Stimulated activated CD8-positive, alpha-beta memory T cell treated with anti-CD3 and anti-CD28 coated beads, Interleukin-12 subunit alpha, Interleukin-12 subunit beta, amount 100 ng/mL, for 24 hours (primary cell): Measurements from ENCODE around the gene INCA1.

Source experiments
- DNase-seq: peaks from one replicate; pipeline ENCODE4 v3.0.0-alpha.2; 2020; ENCODE audit errors: extremely low read depth

Gene INCA1

DNA sequence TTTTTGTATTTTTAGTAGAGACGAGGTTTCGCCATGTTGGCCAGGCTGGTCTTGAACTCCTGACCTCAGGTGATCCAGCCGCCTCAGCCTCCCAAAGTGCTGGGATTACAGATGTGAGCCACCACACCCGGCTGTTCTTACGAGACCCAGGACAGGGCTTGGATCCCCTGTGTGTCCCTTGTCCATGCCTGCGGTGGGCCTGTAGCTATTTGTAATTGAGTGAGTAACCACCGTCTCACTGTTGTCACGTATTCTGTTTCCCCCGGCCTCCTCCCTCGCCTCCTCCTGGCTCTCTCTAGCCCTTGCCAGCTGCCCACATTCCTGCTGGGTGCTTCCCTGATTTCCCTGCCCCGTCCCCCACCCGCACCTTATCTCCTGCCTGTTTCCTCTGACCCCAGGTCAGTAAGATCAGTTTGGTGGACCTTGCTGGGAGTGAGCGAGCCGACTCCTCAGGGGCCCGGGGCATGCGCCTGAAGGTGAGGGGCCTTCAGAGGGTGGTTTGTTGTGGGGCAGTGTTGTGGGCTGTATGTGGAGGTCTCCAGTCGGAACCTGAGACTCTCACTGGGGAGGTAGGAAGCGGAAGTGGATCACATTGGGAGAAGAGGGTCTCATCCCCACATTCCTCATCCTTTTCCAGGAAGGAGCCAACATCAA, 6.0 kb upstream of the INCA1 start:
- no peak for DNase-seq

DNA sequence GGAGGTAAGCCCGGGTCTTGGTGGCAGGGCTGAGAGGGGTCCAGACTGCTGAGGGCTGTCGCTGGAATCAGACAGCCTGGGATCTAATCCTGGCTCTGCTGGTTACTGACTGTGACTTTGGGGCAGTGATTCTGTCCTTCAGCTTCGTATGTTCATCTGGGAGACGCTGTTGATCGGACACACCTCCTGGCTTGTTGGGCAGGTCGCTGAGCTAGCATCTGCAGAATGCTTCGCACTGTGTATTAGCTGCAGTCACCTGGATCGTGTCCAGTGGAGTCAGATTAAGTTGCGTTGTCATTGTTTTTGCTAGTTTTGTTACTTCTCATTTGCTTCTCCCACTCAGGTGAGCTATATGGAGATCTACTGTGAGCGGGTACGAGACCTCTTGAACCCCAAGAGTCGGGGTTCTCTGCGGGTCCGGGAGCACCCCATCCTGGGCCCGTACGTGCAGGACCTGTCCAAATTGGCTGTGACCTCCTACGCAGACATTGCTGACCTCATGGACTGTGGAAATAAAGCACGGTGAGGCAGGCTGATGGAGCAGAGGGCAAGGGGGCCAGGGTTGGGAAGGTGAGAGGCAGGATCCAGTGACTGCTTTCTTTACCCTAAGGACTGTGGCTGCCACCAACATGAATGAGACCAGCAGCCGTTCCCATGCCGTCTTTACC, 4.9 kb upstream of the INCA1 start:
- no peak for DNase-seq

DNA sequence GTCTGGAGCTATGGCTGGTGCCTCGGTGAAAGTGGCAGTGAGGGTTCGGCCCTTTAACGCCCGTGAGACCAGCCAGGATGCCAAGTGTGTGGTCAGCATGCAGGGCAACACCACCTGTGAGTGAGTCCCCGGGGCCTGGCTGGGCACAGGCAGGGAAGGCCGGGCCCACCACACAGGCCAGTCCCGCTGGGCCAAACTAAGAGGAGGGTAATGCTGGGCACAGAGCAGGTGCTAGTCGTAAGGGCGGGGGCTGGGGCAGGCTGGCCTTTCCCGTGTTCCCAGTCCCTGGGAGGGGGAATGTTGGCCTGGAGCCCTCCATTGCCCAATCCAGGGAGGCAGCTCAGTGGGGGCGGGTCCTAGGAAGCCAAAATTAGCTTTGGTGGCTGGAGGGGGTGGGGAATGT, 2.9 kb upstream of the INCA1 start:
- DNase-seq, result no peak

DNA sequence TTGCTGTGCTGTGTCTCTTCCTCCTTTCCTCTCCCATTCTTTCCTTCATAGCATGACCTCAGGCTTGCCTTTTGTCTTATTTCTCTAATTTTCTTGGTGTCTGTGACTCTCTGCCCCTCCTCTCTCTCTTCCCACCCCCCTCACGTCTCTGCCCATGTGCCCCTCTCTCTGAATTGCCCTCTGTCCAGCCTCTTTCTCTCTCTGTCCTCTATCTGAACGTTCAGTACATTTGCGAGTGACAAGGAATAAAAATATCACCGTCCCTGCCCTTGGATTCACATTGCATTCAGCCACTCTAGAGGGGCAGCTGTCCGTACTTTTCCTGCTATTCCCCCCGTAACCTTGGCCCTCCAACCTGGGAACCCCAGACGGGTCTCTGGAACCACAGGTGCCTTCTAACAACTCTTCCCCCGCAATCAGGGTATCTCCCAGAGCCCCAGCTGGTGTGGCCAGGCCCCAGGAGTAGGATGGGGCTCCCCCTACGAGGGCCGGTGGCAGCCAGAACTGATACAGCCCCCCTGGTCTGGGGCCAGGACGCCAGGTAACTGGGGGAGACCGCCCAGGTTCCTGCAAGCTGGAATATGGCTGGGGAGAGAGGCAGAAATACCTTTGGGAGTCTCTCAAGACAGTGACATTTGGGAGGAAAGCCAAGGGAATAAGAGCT, 2.2 kb upstream of the INCA1 start:
- DNase-seq, result no peak

DNA sequence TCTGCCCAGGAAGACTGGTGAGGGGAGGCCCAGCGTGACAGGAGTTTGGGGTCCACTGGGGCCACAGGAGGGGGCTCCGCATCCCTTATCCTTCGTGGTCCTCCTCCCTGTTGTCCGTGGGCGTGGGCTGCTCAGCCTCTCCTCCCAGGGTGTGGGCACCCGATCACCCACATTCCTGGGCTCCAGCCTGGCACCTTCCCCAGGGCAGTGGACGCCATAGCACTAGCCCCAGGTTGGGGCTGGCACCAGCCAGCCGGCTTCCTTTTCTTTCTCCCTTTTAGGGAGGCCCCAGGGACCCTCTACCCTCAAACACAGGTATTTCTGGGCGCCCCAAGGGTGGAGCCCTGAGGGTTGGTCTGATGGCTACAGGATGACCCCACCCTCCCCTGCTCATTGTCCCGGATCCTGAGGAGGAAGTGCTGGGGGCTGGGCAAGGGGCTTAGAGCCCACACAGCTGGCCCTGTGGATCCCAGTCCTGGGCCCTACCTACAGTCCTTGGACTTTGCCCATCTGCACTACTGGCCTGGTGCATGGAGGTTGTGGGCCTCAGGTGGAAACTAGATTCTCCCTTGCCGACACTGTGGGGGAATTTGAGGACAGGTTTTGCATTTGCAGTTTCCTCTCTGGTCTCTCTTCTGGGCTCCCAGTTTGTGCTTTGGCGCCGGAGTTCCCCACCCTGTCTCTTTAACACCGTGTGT, 1.6 kb upstream of the INCA1 start:
- no peak for DNase-seq

DNA sequence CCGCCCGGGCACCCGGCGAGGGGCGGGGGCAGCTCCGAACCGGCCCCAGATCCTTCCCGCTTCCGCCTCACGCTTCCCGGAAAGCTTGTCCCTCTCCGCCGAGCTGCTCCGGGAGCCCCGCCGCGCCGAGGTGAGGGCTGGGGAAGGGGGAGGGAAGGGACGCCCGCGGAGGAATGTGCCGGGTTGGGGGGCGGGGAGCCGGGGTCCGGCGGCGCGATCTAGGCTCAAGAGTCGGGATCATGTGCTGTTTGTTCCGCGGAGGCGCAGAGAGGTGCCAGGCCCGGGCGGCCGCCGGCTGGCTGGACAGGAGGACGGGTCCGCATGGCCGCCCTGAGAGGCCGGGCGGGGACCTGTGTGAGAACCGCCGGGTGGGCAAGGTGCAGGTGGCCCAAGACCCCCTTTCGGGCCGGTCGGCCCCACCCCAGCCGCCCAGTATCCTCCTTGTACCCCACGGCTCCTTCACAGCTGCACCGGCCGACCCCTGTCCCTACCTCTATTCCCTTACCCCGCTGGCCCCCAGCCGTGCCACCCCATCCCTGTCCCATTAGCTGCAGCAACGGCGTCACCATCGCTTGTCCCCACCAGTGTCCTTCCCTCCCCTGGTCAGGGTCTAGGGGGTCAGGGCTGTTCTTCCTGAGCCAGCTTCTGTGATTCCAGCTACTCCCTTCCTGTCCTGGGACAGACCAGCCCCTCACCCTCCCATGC, 857 bp upstream of the INCA1 start:
- no peak for DNase-seq

DNA sequence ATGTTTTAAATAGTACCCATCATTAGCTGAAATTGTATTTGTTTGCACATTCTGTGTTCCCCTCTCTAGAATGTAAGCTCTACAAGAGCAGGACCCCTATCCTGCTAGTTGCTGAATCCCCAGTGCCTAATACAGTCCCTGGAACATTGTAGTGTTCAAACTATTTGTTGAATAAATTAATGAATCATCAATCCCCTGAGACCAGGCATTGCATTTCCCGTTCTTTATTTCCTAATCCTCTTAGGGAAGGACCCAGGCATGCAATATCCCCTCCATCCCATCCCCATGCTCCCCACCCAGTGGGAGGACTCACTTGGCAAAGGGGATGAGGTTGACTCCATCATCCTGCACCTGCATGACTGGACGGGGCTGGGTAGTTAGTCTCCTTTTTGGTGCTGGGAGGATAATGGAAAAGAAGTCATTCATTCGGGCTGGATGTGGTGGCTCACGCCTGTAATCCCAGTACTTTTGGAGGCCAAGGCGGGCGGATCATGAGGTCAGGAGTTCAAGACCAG, 3.2 kb downstream of the INCA1 start:
- no peak for DNase-seq

DNA sequence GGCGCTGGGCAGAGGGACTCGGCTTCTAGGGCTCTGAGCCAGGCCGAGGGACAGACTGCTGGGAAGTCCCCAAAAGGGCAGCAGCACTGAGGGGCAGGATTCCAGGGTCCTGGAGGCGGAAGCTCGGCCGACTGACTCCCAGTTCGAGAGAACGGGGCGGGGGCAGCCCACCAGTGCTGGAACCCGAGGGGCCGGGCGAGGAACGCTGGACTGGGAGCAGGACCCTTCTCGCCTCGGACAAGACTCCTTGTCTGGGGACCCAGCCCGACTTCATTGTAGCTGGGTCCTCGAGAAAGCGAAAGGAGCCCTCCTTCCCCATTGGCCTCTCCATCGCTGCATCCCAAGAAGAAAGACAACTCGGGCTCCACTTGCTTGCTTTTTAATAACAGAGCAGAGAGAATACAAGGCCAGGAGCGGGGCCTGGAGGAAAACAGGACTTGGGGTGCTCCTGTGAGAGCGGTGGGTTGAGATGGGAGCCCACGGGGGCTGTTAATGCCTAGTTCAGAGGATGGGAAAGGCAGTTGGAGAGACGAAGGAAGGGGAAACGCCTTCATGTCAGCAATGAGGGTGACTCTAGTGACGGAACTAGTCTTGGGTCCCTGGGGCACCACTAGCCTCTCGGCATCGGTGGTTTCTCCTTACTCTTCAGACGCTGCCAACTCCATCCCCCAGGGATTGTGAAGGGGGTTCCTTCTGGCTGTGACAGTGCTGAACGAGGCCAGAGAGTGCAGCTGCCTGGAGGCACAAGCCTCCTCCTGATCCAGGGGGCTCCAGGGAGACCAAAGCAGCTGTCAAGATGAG, 9.4 kb downstream of the INCA1 start:
- no peak for DNase-seq

DNA sequence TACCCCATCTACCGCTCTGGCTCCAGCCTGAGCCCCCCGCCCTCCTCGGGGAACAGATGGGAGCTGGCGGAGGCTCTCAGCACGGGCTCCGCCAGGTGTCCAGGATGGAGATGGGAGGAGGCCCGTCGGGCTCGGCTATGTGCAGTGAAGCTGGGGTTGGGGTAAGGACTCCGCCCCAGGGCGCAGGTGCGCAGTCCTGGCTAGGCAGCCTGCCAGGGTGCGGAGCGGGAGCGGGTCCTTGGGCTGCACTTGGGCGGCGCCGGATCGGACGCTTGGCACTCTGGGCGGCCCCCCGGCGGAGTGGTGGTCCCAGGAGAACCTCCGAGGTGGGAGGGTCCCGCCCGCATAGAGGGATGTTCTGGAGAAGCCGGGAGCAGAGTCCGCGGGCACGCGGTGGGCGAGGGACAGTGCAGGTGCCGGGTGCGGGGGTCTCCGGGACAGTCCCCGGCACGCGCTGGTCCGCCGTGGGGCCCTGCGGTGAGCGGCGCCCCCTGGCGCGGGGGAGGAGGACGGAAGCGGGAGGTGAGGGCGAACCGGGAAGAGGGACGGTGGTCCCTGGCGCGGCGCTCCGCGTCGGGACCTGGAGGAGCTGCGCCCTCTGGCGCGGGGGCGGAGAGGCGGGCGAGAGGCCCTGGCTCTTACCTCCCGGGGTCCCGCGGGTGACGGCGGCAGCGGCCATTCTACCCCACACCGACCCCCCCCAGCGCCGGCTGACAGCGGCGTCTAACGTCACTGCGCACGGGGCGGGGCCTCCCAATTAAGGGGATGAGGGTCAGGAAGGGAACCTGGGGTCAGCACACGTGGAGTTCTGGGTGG, 10.2 kb downstream of the INCA1 start, which contains the start of gene CAMTA2:
TSS of gene CAMTA2 (minus strand) at position 725 of the 816 bp plus-strand sequence. CDS start 1,453 bp downstream, outside the sequence.
- DNase-seq, result peak; percentile 76

DNA sequence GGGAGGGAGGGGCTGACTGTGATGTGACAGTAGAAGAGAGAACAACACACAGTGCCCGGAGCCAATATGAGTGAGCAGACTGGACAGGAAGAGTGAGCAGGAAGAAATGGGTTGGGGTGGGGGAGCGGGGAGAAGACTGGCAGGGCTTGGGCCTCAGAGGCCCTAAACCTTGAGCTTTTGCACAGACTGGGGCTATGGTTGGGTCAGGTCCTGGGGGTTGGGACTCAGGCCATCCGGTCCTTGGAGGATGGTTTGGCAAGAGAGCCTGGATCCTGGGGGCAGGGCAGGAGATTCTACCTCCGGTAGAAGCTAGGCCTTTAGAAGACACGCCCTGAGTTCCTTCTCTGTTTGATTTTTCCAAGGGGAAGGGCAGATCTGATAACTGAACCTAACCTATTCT, 10.9 kb downstream of the INCA1 start:
- DNase-seq, result no peak

DNA sequence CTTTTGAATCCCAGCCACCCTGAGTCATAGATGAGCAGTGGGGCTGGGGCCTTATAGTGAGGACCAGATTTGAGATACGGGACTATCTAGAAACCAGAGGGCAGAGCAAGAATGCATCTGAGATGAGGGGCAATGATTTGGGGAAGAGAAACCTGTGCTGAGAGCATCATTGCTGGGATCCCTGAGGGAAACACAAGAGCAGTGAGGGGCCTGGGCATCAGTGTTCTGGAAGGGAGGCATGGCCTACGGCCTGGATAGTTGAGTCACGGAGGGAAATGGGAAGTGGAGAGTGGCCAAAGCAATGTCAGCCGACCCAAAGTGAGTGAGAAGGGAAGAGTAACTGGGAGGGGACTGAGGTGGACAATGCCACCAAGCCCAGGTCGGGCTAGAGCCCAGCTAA, 15.0 kb downstream of the INCA1 start:
- DNase-seq, result no peak

DNA sequence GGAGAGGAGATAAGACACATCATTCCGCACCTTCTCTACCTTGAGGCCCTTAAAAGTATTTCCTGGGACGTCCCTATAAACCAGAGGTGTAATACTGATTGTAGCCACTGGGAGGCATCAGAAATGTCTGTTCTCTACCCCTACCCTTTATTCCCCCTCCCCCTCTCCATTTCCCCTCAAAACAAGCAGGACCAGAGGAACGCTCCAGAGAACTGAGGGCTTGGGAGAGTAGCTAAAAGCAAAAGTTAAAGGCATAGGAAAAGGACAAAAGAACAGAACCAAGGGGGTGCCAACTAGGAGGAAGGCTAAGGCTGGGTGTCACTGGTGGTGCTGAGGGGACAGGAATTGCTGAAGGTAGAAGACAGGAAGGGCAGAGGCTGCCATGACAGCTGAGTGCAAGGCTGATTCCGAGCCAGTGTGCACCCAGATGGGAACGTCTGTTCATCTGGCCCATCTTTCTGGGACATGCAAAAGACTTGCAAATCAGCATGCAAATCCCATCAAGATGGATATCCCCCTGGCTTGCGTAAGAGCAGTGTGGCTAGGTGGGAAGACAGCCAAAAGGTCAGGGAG, 16.6 kb downstream of the INCA1 start:
- no peak for DNase-seq

DNA sequence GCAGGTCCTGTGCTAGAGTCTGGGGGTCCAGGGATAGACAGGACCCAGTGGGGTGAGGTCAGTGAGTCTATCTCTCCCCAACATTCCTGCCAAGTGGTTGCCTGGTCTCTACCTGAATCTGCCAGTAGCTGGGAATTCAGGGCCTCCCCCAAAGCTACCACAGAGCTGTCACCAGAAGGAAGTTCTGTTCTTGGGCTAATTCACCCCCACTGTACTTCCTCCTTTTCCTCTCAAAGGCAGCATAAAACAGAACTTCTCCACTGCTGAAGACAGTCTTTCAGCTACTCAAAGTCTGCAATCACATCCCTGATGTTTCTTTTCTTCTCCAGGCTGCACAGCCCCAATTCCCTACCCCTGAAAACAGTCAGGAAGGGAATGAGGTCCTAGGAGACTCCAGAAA, 18.6 kb downstream of the INCA1 start:
- no peak for DNase-seq

DNA sequence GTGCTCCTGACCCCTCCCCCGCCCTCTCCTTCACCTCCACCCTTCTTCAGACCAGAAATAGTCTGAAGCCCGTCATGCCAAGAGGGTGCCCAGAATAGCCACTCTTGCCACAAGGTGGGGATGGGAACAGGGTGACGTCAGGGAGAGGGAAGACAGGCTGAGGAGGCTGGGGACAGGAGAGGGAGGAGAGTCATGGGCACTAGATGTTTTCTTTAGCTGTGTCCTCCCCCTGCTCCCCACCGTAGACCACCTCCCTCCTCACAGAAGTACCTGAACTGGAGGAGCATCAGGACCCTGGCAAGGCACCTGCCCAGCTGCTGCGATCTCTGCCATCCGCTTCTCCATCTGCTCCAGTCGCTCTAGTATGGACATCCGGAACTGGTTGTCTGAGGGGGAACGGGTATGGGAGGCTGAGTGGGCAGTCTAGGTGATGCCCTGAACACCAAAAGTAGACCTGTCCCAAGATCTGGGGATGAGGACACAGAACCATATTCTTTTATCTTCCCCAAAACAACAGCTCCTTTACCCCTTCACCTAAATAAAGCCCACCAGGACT, 23.1 kb downstream of the INCA1 start:
- no peak for DNase-seq

DNA sequence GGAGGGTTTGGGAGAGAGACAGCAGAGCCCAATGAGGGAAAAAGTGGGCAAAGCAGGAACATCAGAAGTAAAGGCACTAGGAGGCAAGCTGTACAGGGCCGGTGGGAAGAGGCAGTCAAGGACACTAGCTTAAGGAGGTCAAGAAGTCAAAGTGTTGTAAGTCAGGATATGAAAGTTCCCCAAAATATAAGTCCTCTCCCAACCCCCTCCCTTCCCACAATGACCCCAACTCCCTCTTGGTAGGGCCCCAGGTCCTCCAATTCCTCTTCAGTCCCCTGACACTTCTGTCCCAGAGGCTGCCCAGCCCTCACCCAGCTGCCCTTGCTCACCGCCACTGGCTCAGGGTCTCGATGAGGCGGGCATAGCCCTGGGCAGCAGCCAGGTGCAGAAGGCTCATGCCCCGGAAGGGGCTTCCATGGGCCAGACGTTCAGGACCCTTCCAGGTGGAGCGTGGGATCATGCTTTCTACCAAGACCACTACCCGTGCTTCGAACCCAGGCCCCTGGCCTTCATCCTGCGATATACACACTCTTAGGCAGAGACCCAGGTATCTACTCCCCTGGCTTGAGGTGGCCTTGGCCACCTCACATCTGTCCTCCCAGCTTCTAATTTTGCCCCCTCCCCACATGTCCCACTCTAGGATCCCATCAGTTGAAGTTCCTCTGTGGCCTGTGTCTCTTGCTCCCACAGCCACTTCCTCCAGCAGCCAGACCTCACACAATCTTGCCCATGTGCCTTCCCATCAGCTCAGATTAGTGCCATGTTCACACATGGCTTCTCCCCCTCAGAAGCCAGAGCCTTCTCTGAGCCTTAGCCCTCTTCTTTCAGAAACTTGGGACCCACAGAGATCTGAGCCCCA, 23.8 kb downstream of the INCA1 start:
- no peak for DNase-seq

DNA sequence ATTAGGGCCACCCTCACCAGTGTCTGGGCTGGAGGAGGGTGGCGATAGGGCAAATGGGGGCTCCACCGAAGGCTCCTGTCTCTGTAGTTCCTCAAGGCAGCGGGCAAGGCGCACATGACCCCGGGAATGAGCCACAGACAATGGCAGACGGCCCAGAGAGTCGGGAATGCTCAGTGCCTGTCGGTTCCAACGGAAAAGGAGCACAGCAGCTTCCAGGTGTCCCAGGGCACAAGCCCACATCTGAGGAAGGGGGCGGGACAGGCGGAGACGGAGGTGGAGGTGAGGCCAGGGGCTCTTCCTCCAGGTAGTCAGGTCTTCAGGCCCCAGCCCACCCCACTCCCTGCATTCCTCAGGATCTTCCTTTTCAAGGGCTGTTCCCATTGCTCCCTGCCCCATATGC, 24.6 kb downstream of the INCA1 start:
- no peak for DNase-seq

DNA sequence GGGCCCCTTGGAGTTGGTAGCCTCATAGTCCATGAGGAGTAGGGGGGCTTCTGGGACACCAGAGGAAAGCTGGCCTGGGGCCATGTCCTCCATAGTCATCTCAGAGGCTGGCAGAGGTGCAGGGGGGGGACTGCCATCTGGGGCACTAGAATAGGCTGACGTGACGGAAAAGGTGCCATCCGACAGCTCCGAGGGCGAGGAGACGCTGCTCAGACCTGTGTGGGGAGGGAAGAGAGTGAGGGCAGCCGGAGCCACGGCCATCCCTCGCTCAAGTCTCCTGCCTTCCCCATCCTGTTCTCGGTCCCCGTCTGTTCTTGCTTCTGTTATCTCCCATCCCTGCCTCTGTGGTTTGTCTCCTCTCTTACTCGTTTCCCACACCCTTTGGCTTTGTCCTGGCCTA, 25.0 kb downstream of the INCA1 start:
- DNase-seq, result no peak

DNA sequence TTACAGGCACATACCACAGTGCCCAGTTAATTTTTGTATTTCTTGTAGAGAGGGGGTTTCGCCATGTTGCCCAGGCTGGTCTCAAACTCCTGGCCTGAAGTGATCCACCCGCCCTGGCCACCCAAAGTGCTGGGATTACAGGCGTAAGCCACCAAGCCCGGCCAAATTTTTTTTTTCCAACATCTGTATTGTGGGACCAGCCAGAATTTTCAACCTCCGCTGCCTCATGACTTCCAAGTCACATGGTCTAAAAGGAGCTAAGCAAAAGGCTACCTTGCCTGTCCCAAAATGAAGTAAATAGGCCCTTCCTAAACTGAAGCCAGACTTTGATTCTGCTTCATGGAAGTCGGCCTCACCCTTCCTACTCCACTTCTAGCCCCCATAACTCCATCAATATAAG, 25.5 kb downstream of the INCA1 start:
- no peak for DNase-seq
